Tibial artery (tissue), 4 donors: ENCODE data around the gene HIPK2.

Experiments used
- DNase-seq, 2 donors: peaks; one replicate each; pipeline ENCODE4 v3.0.0-alpha.2; 2019
- H3K27ac ChIP-seq, 2 donors: fragments of 200-600 bp; sonication (generic) in 1 of 2; 1 replicate in 1 of 2; 2 replicates in 1 of 2; pipeline ENCODE4 v1.5.1; 2018 to 2019; ENCODE audit warnings: mild to moderate bottlenecking in 1 of 2
- H3K27me3 ChIP-seq, 2 donors: fragments of 200-600 bp; sonication (generic) in 1 of 2; one replicate each; pipeline versions ENCODE4 v1.5.1 to v1.6.0; 2016 to 2019
- H3K36me3 ChIP-seq, 3 donors: fragments of 200-600 bp; sonication (generic) in 2 of 3; one replicate each; pipeline ENCODE4 v1.5.1; 2016 to 2019; ENCODE audit warnings: mild to moderate bottlenecking in 2 of 3
- H3K4me1 ChIP-seq, 4 donors: fragments of 200-600 bp; sonication (generic) in 2 of 4; 1 replicate in 3 of 4; 2 replicates in 1 of 4; pipeline ENCODE4 v1.5.1; 2016 to 2019
- H3K4me3 ChIP-seq, 2 donors: fragments of 200-600 bp; sonication (generic) in 1 of 2; 1 replicate in 1 of 2; 2 replicates in 1 of 2; pipeline ENCODE4 v1.5.1; 2018 to 2019; ENCODE audit warnings: mild to moderate bottlenecking in 2 of 2
- H3K9me3 ChIP-seq, 3 donors: fragments of 200-600 bp; sonication (generic) in 1 of 3; one replicate each; pipeline ENCODE4 v1.5.1; 2016 to 2019
- CTCF ChIP-seq, 2 experiments: fragments of 200-600 bp in 1 of 2; fragments of 450-650 bp in 1 of 2; IDR thresholded peaks; one replicate each; pipeline ENCODE4 v1.5.1; 2017 to 2019; ENCODE audit warnings: antibody characterized with exemption in 2 of 2, mild to moderate bottlenecking in 1 of 2, moderate library complexity in 1 of 2
- intact Hi-C: fragments of 100-400 bp; cut with DNase I; formaldehyde crosslinking; loops from one replicate; pipeline ENCODE4 v1.15.0; 2023; ENCODE audit warnings: low total_unique reads

Gene HIPK2

GRCh38 chr7:139702811-139703486, 74.8 kb downstream of the HIPK2 start:
- DNase-seq: peak in 1 of 2 donors; percentile 60
- intact Hi-C loops: no loop called here
- peaks cover 0 to 32% (median 11%) of the 10 kb centered on the region in 4 donors for H3K4me1 ChIP-seq
- H3K27me3 ChIP-seq: no peaks in the 10 kb centered on the region
- peak overlapping the region; percentile 29 to 47 for H3K27ac ChIP-seq
- peaks cover 7 to 55% (median 22%) of the 10 kb centered on the region in 3 donors for H3K36me3 ChIP-seq
- no peak for TF ChIP-seq CTCF (IDR thresholded peaks at IDR 0.05)
- no peaks in the 10 kb centered on the region for H3K9me3 ChIP-seq
- no peak overlapping the region for H3K4me3 ChIP-seq

- Histone ChIP-seq H3K9me3 (no peaks in the 10 kb centered on the region), H3K4me3 (no peak overlapping the region), H3K4me1 (peaks cover 0 to 32% (median 11%) of the 10 kb centered on the region in 4 donors), H3K36me3 (peaks cover 4 to 55% (median 22%) of the 10 kb centered on the region in 3 donors), H3K27ac (peak overlapping the region; percentile 29 to 47), H3K27me3 (no peaks in the 10 kb centered on the region)
- no peak for TF ChIP-seq CTCF (IDR thresholded peaks at IDR 0.05)
- peak in 1 of 2 donors; percentile 61 for DNase-seq
- intact Hi-C loops: no loop called here
Measured at GRCh38 chr7:139702313-139702731, 75.5 kb downstream of the HIPK2 start.

- no peak for TF ChIP-seq CTCF (IDR thresholded peaks at IDR 0.05)
- H3K36me3 ChIP-seq: peaks cover 0 to 55% (median 22%) of the 10 kb centered on the region in 3 donors
- no peak overlapping the region for H3K4me3 ChIP-seq
- intact Hi-C loops: no loop called here
- H3K9me3 ChIP-seq: no peaks in the 10 kb centered on the region
- H3K27me3 ChIP-seq: no peaks in the 10 kb centered on the region
- peak overlapping the region in 1 of 2 donors; percentile 29 for H3K27ac ChIP-seq
- DNase-seq: peak in 1 of 2 donors; percentile 60
- peaks cover 0 to 32% (median 11%) of the 10 kb centered on the region in 4 donors for H3K4me1 ChIP-seq
Measured at GRCh38 chr7:139701908-139702307, 75.9 kb downstream of the HIPK2 start.

- no peak overlapping the region for H3K4me3 ChIP-seq
- no peak for TF ChIP-seq CTCF (IDR thresholded peaks at IDR 0.05)
- peak in 1 of 2 donors; percentile 35 for DNase-seq
- no peak overlapping the region for H3K27ac ChIP-seq
- peaks cover 0 to 43% (median 14%) of the 10 kb centered on the region in 3 donors for H3K36me3 ChIP-seq
- intact Hi-C loops: no loop called here
- H3K4me1 ChIP-seq: peaks cover 0 to 36% (median 11%) of the 10 kb centered on the region in 4 donors
- no peaks in the 10 kb centered on the region for H3K9me3 ChIP-seq
- no peaks in the 10 kb centered on the region for H3K27me3 ChIP-seq
Measured at GRCh38 chr7:139700505-139701235, 77.1 kb downstream of the HIPK2 start.

- Histone ChIP-seq H3K4me3 (no peak overlapping the region), H3K36me3 (peaks cover 0 to 36% (median 9%) of the 10 kb centered on the region in 3 donors), H3K27ac (no peak overlapping the region), H3K4me1 (peaks cover 0 to 33% (median 11%) of the 10 kb centered on the region in 4 donors), H3K9me3 (no peaks in the 10 kb centered on the region), H3K27me3 (no peaks in the 10 kb centered on the region)
- no peak for TF ChIP-seq CTCF (IDR thresholded peaks at IDR 0.05)
- DNase-seq: peak in 1 of 2 donors; percentile 62
- intact Hi-C loops: no loop called here
Measured at GRCh38 chr7:139699640-139700504, 77.9 kb downstream of the HIPK2 start.
